K562 (cell line): ENCODE measurements around the gene CDK11B. TPM values are rescaled to one million over a fixed set of nuclear protein-coding genes. Genes with fewer than 3 reads are reported as not detected.

ENCODE experiments used
- CBX2 ChIP-seq: fragments of 200-600 bp; sonication (generic); IDR thresholded peaks from one replicate; pipeline ENCODE4 v1.6.1; 2012; ENCODE audit warnings: mild to moderate bottlenecking, low read length, inconsistent platforms; ENCODE audit not compliant: insufficient read depth, poor library complexity, severe bottlenecking
- CHD7 ChIP-seq: fragments of 200-600 bp; sonication (generic); IDR thresholded peaks from one replicate; pipeline ENCODE4 v1.6.1; 2012; ENCODE audit warnings: mild to moderate bottlenecking, low read depth, low read length, inconsistent platforms
- HDAC8 ChIP-seq: fragments of 450-650 bp; IDR thresholded peaks from 2 replicates; pipeline ENCODE4 v1.6.1; 2016; ENCODE audit warnings: mild to moderate bottlenecking, missing genetic modification characterization, moderate library complexity, missing compliant biosample characterization
- HIVEP1 ChIP-seq: fragments of 250-450 bp; sonication (Bioruptor Pico); IDR thresholded peaks from 2 replicates; pipeline ENCODE4 v1.4.0; 2020; ENCODE audit warnings: mild to moderate bottlenecking
- HOXB6 ChIP-seq: fragments of 250-450 bp; sonication (Bioruptor Pico); IDR thresholded peaks from 2 replicates; pipeline ENCODE4 v1.5.1; 2022; ENCODE audit warnings: mild to moderate bottlenecking, borderline replicate concordance
- MAZ ChIP-seq, 2 experiments: fragments of 450-650 bp in 1 of 2; sonication (generic) in 1 of 2; formaldehyde crosslinking; IDR thresholded peaks in 1 of 2; conservative IDR thresholded peaks in 1 of 2; 2 replicates each; pipeline versions ENCODE4 v1.4.0 to v1.5.0; 2020; ENCODE audit warnings: mild to moderate bottlenecking in 1 of 2, missing genetic modification reagents in 1 of 2
- MED1 ChIP-seq: sonication (generic); formaldehyde crosslinking; IDR thresholded peaks from 2 replicates; pipeline ENCODE4 v1.8.1; 2023; ENCODE audit warnings: missing genetic modification reagents, borderline replicate concordance
- MTF1 ChIP-seq: fragments of 250-450 bp; sonication (Bioruptor Pico); IDR thresholded peaks from 2 replicates; pipeline ENCODE4 v1.9.0; 2021; ENCODE audit warnings: moderate library complexity, mild to moderate bottlenecking, inconsistent platforms, borderline replicate concordance
- RFX1 ChIP-seq: fragments of 450-650 bp; IDR thresholded peaks from 2 replicates; pipeline ENCODE4 v1.6.1; 2016; ENCODE audit warnings: mild to moderate bottlenecking, moderate library complexity
- SAP30 ChIP-seq: fragments of 200-600 bp; sonication (generic); IDR thresholded peaks from 2 replicates; pipeline ENCODE4 v1.6.1; 2012; ENCODE audit warnings: borderline replicate concordance, low read depth, mild to moderate bottlenecking, moderate library complexity, low read length, control low read depth, inconsistent platforms; ENCODE audit not compliant: insufficient read depth, poor library complexity, severe bottlenecking
- TAF9B ChIP-seq: fragments of 450-650 bp; IDR thresholded peaks from 2 replicates; pipeline ENCODE4 v1.6.1; 2018; ENCODE audit warnings: mild to moderate bottlenecking; ENCODE audit not compliant: partially characterized antibody
- THRB ChIP-seq: fragments of 450-650 bp; formaldehyde crosslinking; conservative IDR thresholded peaks from 2 replicates; pipeline ENCODE4 v1.4.0; 2022; ENCODE audit warnings: mild to moderate bottlenecking, missing genetic modification characterization
- ZNF124 ChIP-seq: sonication (generic); formaldehyde crosslinking; IDR thresholded peaks from 2 replicates; pipeline ENCODE4 v1.8.1; 2022; ENCODE audit warnings: missing genetic modification reagents
- ZNF253 ChIP-seq: fragments of 250-450 bp; sonication (Bioruptor Pico); conservative IDR thresholded peaks from 2 replicates; pipeline ENCODE4 v1.6.1; 2021; ENCODE audit warnings: mild to moderate bottlenecking
- ZNF507 ChIP-seq: conservative IDR thresholded peaks from 2 replicates; pipeline ENCODE4 v1.6.1; 2017; ENCODE audit warnings: missing genetic modification characterization, missing compliant biosample characterization
- polyA plus RNA-seq, 8 experiments: library from polyadenylated mRNA; depleted of rRNA in 4 of 8; stranded (reverse) in 5 of 8; unstranded in 3 of 8; fragments of >200 nt; fragmentation: Nextera tagmentation in 2 of 8; fragmentation: Illumina TruSeq in 1 of 8; extraction: Ambion mirVana in 2 of 8; extraction: Trizol in 1 of 8; gene quantifications; 2 replicates each; pipeline versions ENCODE4 v1.2.1 to v1.2.3, GENCODE V29; 2011 to 2014; ENCODE audit warnings: inconsistent platforms in 1 of 8, missing spikeins in 1 of 8
- total RNA-seq, 7 experiments: library from RNA; depleted of rRNA in 6 of 7; stranded (reverse); fragments of >200 nt in 6 of 7; fragmentation: Illumina TruSeq in 2 of 7; extraction: Trizol in 2 of 7; gene quantifications; 2 replicates each; pipeline versions ENCODE4 v1.2.1 to v1.2.3, GENCODE V29; 2011 to 2021; ENCODE audit warnings: low replicate concordance in 1 of 7

The CDK11B gene
- total and polyA plus RNA-seq, 9 of the 15 experiments (the other 6 are each of a cell fraction or from before 2014, with no cell fraction given): 2.8 to 52.2 (median 19.5) TPM

- TF ChIP-seq CHD7 (no peak), SAP30 (peak; percentile 12), HIVEP1 (CRISPR knock-in tag) (no peak), TAF9B (no peak), ZNF253 (CRISPR knock-in tag) (no peak), HOXB6 (no peak), ZNF507 (no peak), MTF1 (no peak), CBX2 (no peak), ZNF124 (CRISPR knock-in tag) (no peak), HDAC8 (tag) (no peak), RFX1 (no peak), THRB (CRISPR knock-in tag) (no peak), MED1 (no peak), MAZ (CRISPR knock-in tag; conservative IDR thresholded peaks at IDR 0.05 in 1 of 2, IDR thresholded peaks at IDR 0.05 in 1 of 2) (peak in 1 of 2 experiments; percentile 2; a peak in 2 of 4 replicates)
Observed at GRCh38 chr1:1616045-1616790, 42.6 kb downstream of the CDK11B start (continued).
